HL-60 (cell line): Measurements from ENCODE around the gene UNC119.

Experiments used
- DNase-seq, 2 experiments: peaks; one replicate each; pipeline ENCODE4 v3.0.0-alpha.2; 2010 to 2020; ENCODE audit warnings: low read depth in 1 of 2, low spot score in 1 of 2
- H3K27ac ChIP-seq: fragments of 250-450 bp; sonication (Bioruptor Pico); replicated peaks from 2 replicates; pipeline ENCODE4 v1.5.1; 2020; ENCODE audit warnings: mild to moderate bottlenecking, moderate library complexity
- H3K27me3 ChIP-seq: fragments of 250-450 bp; sonication (Bioruptor Pico); 2 replicates; pipeline ENCODE4 v1.5.1; 2021; ENCODE audit warnings: mild to moderate bottlenecking, moderate library complexity; ENCODE audit not compliant: insufficient read depth, poor library complexity, severe bottlenecking
- H3K4me3 ChIP-seq: replicated peaks from 2 replicates; pipeline ENCODE4 v1.5.1; 2011; ENCODE audit warnings: mild to moderate bottlenecking, control low read depth, low read length; ENCODE audit not compliant: insufficient read depth
- CTCF ChIP-seq: IDR thresholded peaks from one replicate; pipeline ENCODE4 v1.5.1; 2011; ENCODE audit warnings: low read length, control low read depth, inconsistent platforms; ENCODE audit not compliant: insufficient read depth
- GABPA ChIP-seq: IDR thresholded peaks from 2 replicates; pipeline ENCODE4 v1.6.1; 2012; ENCODE audit warnings: low read depth
- POLR2AphosphoS5 ChIP-seq: IDR thresholded peaks from 2 replicates; pipeline ENCODE4 v1.6.1; 2012; ENCODE audit warnings: low read depth
- REST ChIP-seq: IDR thresholded peaks from 2 replicates; pipeline ENCODE4 v1.6.1; 2012; ENCODE audit warnings: low read depth; ENCODE audit not compliant: insufficient replicate concordance
- SPI1 ChIP-seq: IDR thresholded peaks from 2 replicates; pipeline ENCODE4 v1.6.1; 2012; ENCODE audit warnings: low read depth, mild to moderate bottlenecking, borderline replicate concordance

UNC119 gene

DNA sequence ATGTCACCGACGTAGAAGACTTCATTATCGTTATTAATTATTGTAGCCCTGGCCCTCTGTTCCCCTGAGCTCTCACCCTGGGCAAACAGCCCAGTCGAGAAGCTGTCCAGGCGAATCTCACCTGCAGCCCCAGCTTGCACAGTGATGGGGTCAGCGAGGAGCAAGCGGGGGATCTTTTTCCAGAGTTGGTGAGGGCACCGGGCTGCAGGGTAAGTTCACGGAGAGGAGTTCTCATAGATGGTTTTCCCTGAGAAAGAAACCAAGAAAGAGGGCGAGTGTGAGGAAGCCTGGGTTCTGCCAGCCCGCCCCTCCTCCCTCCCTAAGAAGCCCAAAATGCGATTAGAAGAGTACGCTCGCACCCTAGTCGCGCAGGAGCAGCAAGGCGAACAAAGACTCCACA lies 46.0 kb upstream of the UNC119 start:
- DNase-seq: no peak
- no peaks in the 10 kb centered on the region for H3K27me3 ChIP-seq
- H3K4me3 ChIP-seq: peak overlapping the region; percentile 98
- no peak for TF ChIP-seq SPI1
- no peak for TF ChIP-seq GABPA
- no peak for TF ChIP-seq CTCF
- no peak for TF ChIP-seq POLR2AphosphoS5
- no peak for TF ChIP-seq REST
- peak overlapping the region; percentile 81 for H3K27ac ChIP-seq

GRCh38 chr17:28597606-28598383 lies 45.4 kb upstream of the UNC119 start:
- Histone ChIP-seq H3K4me3 (peak overlapping the region; percentile 98), H3K27me3 (no peaks in the 10 kb centered on the region), H3K27ac (peak overlapping the region; percentile 81)
- TF ChIP-seq POLR2AphosphoS5 (no peak), SPI1 (no peak), CTCF (no peak), GABPA (no peak), REST (no peak)
- DNase-seq: no peak

DNA sequence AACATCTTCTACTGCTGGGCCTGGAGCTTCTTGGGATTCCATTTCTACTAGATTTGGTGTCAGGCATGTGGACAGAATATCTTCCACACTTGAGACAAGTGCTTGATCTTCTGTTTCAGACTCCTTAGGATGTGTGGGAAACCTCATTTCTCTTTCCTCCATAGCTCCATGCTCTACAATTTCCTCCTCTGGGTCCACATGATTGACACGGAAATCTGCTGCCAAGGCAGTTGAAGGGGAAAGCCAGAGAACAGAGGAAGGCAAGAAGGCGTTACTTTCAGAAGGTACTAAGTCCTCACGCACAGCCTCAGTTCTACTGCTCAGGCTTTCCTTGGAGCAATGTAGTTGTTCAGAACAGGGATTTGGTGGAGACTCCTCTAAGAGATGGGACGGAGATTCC lies 39.8 kb upstream of the UNC119 start:
- H3K4me3 ChIP-seq: no peak overlapping the region
- no peak overlapping the region for H3K27ac ChIP-seq
- no peak for TF ChIP-seq GABPA
- no peak for TF ChIP-seq POLR2AphosphoS5
- DNase-seq: no peak
- H3K27me3 ChIP-seq: no peaks in the 10 kb centered on the region

- H3K27ac ChIP-seq: no peak overlapping the region
- no peak for TF ChIP-seq POLR2AphosphoS5
- TF ChIP-seq REST: no peak
- no peak for TF ChIP-seq CTCF
- no peak for TF ChIP-seq GABPA
- no peak for TF ChIP-seq SPI1
- DNase-seq: no peak
- no peak overlapping the region for H3K4me3 ChIP-seq
- no peaks in the 10 kb centered on the region for H3K27me3 ChIP-seq
These were observed 33.4 kb upstream of the UNC119 start for GRCh38 chr17:28585851-28586250.
